Ishikawa (cell line): ENCODE measurements around the gene MRGPRG.

Experiments used
- CEBPB ChIP-seq: IDR thresholded peaks from 2 replicates; pipeline ENCODE4 v1.6.1; 2012
- CREB1 ChIP-seq: IDR thresholded peaks from 2 replicates; pipeline ENCODE4 v1.6.1; 2012; ENCODE audit warnings: low read depth
- EGR1 ChIP-seq: IDR thresholded peaks from 2 replicates; pipeline ENCODE4 v1.6.1; 2012
- EP300 ChIP-seq: IDR thresholded peaks from 2 replicates; pipeline ENCODE4 v1.6.1; 2012; ENCODE audit warnings: borderline replicate concordance
- FOXM1 ChIP-seq: IDR thresholded peaks from 2 replicates; pipeline ENCODE4 v1.6.1; 2012; ENCODE audit warnings: low read depth, borderline replicate concordance
- MAX ChIP-seq: IDR thresholded peaks from 2 replicates; pipeline ENCODE4 v1.6.1; 2012
- NFIC ChIP-seq: IDR thresholded peaks from 2 replicates; pipeline ENCODE4 v1.6.1; 2012
- RAD21 ChIP-seq: IDR thresholded peaks from 2 replicates; pipeline ENCODE4 v1.6.1; 2012; ENCODE audit warnings: low read depth
- REST ChIP-seq: IDR thresholded peaks from 2 replicates; pipeline ENCODE4 v1.6.1; 2012; ENCODE audit warnings: low read depth, mild to moderate bottlenecking
- TAF1 ChIP-seq: IDR thresholded peaks from 2 replicates; pipeline ENCODE4 v1.6.1; 2012; ENCODE audit warnings: low read depth, mild to moderate bottlenecking
- TCF12 ChIP-seq: IDR thresholded peaks from 2 replicates; pipeline ENCODE4 v1.6.1; 2012; ENCODE audit warnings: low read depth
- TEAD4 ChIP-seq: IDR thresholded peaks from 2 replicates; pipeline ENCODE4 v1.6.1; 2012
- YY1 ChIP-seq: IDR thresholded peaks from 2 replicates; pipeline ENCODE4 v1.6.1; 2012; ENCODE audit warnings: low read depth
- ZBTB7A ChIP-seq: IDR thresholded peaks from 2 replicates; pipeline ENCODE4 v1.6.1; 2012; ENCODE audit warnings: low read depth
- TF ChIP-seq, protein P1 (sequence below): IDR thresholded peaks from 2 replicates; pipeline ENCODE4 v1.6.1; 2012

The MRGPRG gene

GRCh38 chr11:3222941-3223915, 4.6 kb upstream of the MRGPRG start:
- no peak for TF ChIP-seq TEAD4
- TF ChIP-seq CEBPB = no peak
- TF ChIP-seq EGR1 = no peak

- no peak for TF ChIP-seq ZBTB7A
- TF ChIP-seq RAD21 = no peak
- TF ChIP-seq EP300 = no peak
- no peak for TF ChIP-seq TAF1
- TF ChIP-seq EGR1 = no peak
- TF ChIP-seq TEAD4 = no peak
- no peak for TF ChIP-seq FOXM1
- TF ChIP-seq CEBPB = no peak
- TF ChIP-seq YY1 = no peak
- TF ChIP-seq TCF12 = no peak
- TF ChIP-seq, protein P1, sequence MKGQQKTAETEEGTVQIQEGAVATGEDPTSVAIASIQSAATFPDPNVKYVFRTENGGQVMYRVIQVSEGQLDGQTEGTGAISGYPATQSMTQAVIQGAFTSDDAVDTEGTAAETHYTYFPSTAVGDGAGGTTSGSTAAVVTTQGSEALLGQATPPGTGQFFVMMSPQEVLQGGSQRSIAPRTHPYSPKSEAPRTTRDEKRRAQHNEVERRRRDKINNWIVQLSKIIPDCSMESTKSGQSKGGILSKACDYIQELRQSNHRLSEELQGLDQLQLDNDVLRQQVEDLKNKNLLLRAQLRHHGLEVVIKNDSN = no peak
- no peak for TF ChIP-seq CREB1
- no peak for TF ChIP-seq NFIC
- no peak for TF ChIP-seq MAX
Measured at GRCh38 chr11:3222003-3222855, 3.6 kb upstream of the MRGPRG start.

- TF ChIP-seq CEBPB = no peak
Measured at GRCh38 chr11:3221408-3222002, 2.9 kb upstream of the MRGPRG start.

DNA sequence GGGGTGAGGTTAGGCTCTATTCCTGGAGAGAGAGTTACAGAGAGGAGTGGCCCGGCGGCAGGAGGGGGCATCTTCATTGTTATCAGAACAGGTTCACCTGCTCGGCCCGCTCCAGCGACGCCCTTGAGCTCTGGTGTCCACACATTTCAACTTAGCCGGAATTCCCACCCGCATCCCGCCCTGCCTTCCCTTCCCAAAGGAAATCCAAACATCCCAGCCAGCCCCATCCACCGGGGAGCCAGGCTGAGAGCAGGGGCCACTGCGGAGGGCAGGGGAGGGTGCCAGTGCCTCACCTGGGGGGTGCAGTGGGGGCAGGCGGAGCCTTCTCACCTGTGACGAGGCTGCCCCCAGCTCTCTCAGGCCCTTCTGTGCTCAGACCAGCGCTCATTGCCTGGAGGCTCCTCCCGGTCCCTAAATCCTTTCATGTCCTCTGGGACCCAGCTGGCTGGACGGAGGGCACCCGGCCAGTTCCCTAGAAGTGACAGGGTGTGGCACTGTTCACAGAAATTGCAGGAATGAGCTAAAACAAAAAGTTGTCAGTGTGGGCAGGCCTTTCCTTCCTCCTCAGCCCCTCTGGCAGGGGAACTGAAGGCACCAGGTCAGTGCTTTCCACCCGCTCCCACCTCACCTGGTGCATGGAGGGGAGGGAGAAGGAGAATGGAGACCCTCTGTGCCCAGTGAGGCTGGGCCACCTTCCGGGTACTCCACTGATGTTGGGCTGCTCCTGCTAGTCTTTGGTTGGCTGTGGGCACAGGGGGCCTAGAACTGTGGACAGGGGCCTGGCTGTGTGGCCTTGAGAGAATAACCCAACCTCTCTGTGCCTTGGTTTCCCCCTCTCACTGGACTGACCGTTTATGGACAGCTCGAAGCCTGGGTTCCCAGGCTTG, 2.2 kb upstream of the MRGPRG start:
- TF ChIP-seq MAX (no peak), REST (no peak), EP300 (no peak)
- TF ChIP-seq, protein P1 = no peak

DNA sequence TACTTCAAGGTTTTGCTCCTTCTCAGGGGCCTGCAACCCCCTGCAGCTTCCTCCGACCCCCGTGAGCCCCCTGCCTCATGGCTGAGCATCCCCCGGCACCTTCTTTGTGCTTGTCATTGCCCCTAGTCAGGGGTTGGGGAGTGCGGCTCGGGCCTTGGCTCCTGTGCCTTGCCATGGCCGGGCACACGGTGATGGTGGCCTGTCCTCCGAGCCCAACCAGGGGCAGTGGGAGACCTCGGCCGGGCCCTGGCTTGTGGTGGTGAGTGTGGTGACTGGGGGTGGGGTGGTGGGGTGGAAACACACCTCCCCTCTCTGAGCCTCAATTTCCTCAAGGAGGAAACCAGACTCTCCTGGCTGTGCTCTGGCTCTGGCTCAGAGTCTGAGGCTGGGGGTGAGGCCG, 1.5 kb upstream of the MRGPRG start:
- TF ChIP-seq EGR1 (no peak), REST (no peak), ZBTB7A (no peak), NFIC (no peak), EP300 (no peak), MAX (no peak), CREB1 (no peak), TEAD4 (no peak), TAF1 (no peak), FOXM1 (no peak)
- TF ChIP-seq, protein P1 = no peak
